ENCODE data around the gene C19orf73. TPM values are rescaled to one million over a fixed set of nuclear protein-coding genes. Genes with fewer than 3 reads are reported as not detected.

C19orf73 gene
- polyA plus RNA-seq, 3 donors: 0.60 to 0.76 (median 0.66) TPM

GRCh38 chr19:49070416-49070815, 48.5 kb downstream of the C19orf73 start:
- Histone ChIP-seq H3K9me3 (replicated peaks in 1 of 2; ENCODE audit: control insufficient read depth in 1 of 2, insufficient read depth in 1 of 2, low read length in 2 of 2) (peaks cover 0 to 7% of the 10 kb centered on the region in 2 donors), H4K20me1 (ENCODE audit: insufficient read depth, low read length) (no peaks in the 10 kb centered on the region), H3K79me2 (ENCODE audit: insufficient read depth, low read length) (no peaks in the 10 kb centered on the region), H3K4me3 (replicated peaks in 1 of 3; ENCODE audit: low read depth in 2 of 3, low read length in 3 of 3) (no peak overlapping the region), H3K9ac (ENCODE audit: insufficient read depth, low read length, poor library complexity, severe bottlenecking) (no peak overlapping the region), H3K27ac (ENCODE audit: low read depth in 1 of 2, low read length in 2 of 2) (no peak overlapping the region), H3K4me1 (ENCODE audit: control insufficient read depth in 1 of 2, insufficient read depth in 2 of 2, low read length in 2 of 2) (no peaks in the 10 kb centered on the region), H3K27me3 (ENCODE audit: control insufficient read depth in 2 of 2, insufficient read depth in 2 of 2, low read length in 2 of 2) (peaks cover 27 to 80% of the 10 kb centered on the region in 2 donors), H2AFZ (ENCODE audit: insufficient read depth, low read depth, low read length, poor library complexity, severe bottlenecking) (no peak overlapping the region), H3K36me3 (replicated peaks in 1 of 2; ENCODE audit: control insufficient read depth in 1 of 2, insufficient read depth in 2 of 2, low read length in 2 of 2) (no peaks in the 10 kb centered on the region), H3K4me2 (replicated peaks; ENCODE audit: extremely low read depth, low read length, poor library complexity, severe bottlenecking) (no peak overlapping the region)
- intact Hi-C loops (cut with micrococcal nuclease): no loop called here
- 97% methylated on average over 19 of the region's 21 CpGs for WGBS (ENCODE audit: insufficient coverage)
- Mint-ChIP-seq H3K4me1 (peaks cover 11% of the 10 kb centered on the region), H3K27ac (no peak overlapping the region), H3K36me3 (peaks cover 3 to 8% of the 10 kb centered on the region in 2 donors), H3K27me3 (ENCODE audit: low read depth in 3 of 3) (peaks cover 74 to 86% (median 78%) of the 10 kb centered on the region in 3 donors), H3K9me3 (peaks cover 0 to 33% (median 17%) of the 10 kb centered on the region in 7 donors), H3K4me3 (peak overlapping the region in 1 of 2 donors; percentile 52)
- no peak for DNase-seq
- no peak for TF ChIP-seq CTCF (IDR thresholded peaks at IDR 0.05)

GRCh38 chr19:49069026-49069425, 49.9 kb downstream of the C19orf73 start:
- H2AFZ ChIP-seq (ENCODE audit: insufficient read depth, low read depth, low read length, poor library complexity, severe bottlenecking): no peak overlapping the region
- no peaks in the 10 kb centered on the region for H3K36me3 ChIP-seq (replicated peaks in 1 of 2; ENCODE audit: control insufficient read depth in 1 of 2, insufficient read depth in 2 of 2, low read length in 2 of 2)
- Mint-ChIP-seq H3K27ac (no peak overlapping the region), H3K27me3 (ENCODE audit: low read depth in 3 of 3) (peaks cover 81 to 92% (median 84%) of the 10 kb centered on the region in 3 donors), H3K36me3 (peaks cover 3 to 8% of the 10 kb centered on the region in 2 donors), H3K4me1 (peaks cover 10% of the 10 kb centered on the region), H3K4me3 (no peak overlapping the region), H3K9me3 (peaks cover 0 to 36% (median 17%) of the 10 kb centered on the region in 7 donors)
- no peak overlapping the region for H3K4me2 ChIP-seq (replicated peaks; ENCODE audit: extremely low read depth, low read length, poor library complexity, severe bottlenecking)
- TF ChIP-seq CTCF (IDR thresholded peaks at IDR 0.05): no peak
- no peak overlapping the region for H3K4me3 ChIP-seq (replicated peaks in 1 of 3; ENCODE audit: low read depth in 2 of 3, low read length in 3 of 3)
- no peaks in the 10 kb centered on the region for H4K20me1 ChIP-seq (ENCODE audit: insufficient read depth, low read length)
- H3K4me1 ChIP-seq (ENCODE audit: control insufficient read depth in 1 of 2, insufficient read depth in 2 of 2, low read length in 2 of 2): no peaks in the 10 kb centered on the region
- peaks cover 0 to 7% of the 10 kb centered on the region in 2 donors for H3K9me3 ChIP-seq (replicated peaks in 1 of 2; ENCODE audit: control insufficient read depth in 1 of 2, insufficient read depth in 1 of 2, low read length in 2 of 2)
- H3K79me2 ChIP-seq (ENCODE audit: insufficient read depth, low read length): no peaks in the 10 kb centered on the region
- WGBS (ENCODE audit: insufficient coverage): 91% methylated on average over 9 of the region's 9 CpGs
- no peak overlapping the region for H3K9ac ChIP-seq (ENCODE audit: insufficient read depth, low read length, poor library complexity, severe bottlenecking)
- intact Hi-C loops (cut with micrococcal nuclease): no loop called here
- no peak for DNase-seq
- H3K27me3 ChIP-seq (ENCODE audit: control insufficient read depth in 2 of 2, insufficient read depth in 2 of 2, low read length in 2 of 2): peaks cover 36 to 88% of the 10 kb centered on the region in 2 donors
- no peak overlapping the region for H3K27ac ChIP-seq (ENCODE audit: low read depth in 1 of 2, low read length in 2 of 2)

Small RNA genes lying within 50 kb of the gene (small RNA-seq; reads per million reads assigned to genes)
- gene RN7SL708P (ENCODE audit: insufficient read length, low read depth): not detected

Other genes with a start within 250 kb of the C19orf73 start
- 100 to 1,000 TPM; 127 to 745 (median 169) TPM for gene PPP1R15A, start 246.7 kb downstream of the C19orf73 start, polyA plus RNA-seq
- not detected for gene TULP2, start 220.4 kb downstream of the C19orf73 start, polyA plus RNA-seq
- gene NUCB1, start 218.8 kb downstream of the C19orf73 start, polyA plus RNA-seq: 100 to 1,000 TPM in 2 of 3 donors, 10 to 100 TPM in 1; 80.9 to 178 (median 108) TPM
- gene DHDH, start 185.4 kb downstream of the C19orf73 start, polyA plus RNA-seq: under 1 TPM in 1 of 3 donors, not detected in 2; 0.38 TPM
- gene BAX, start 164.3 kb downstream of the C19orf73 start, polyA plus RNA-seq: 100 to 1,000 TPM in 1 of 3 donors, 10 to 100 TPM in 2; 69.2 to 135 (median 80.5) TPM
- gene FTL, start 153.8 kb downstream of the C19orf73 start, polyA plus RNA-seq: over 10,000 TPM in 2 of 3 donors, 1,000 to 10,000 TPM in 1; 4,468 to 26,681 (median 23,650) TPM
- 10 to 100 TPM; 13.3 to 26.0 (median 21.3) TPM for gene GYS1, start 125.8 kb downstream of the C19orf73 start, polyA plus RNA-seq
- 10 to 100 TPM; 40.1 to 44.4 (median 41.9) TPM for gene RUVBL2, start 125.3 kb downstream of the C19orf73 start, polyA plus RNA-seq
- under 1 TPM in 1 of 3 donors, not detected in 2; 0.48 TPM for gene LHB, start 102.1 kb downstream of the C19orf73 start, polyA plus RNA-seq
- gene CGB3, start 94.8 kb downstream of the C19orf73 start, polyA plus RNA-seq: not detected
- not detected for gene CGB2, start 87.3 kb downstream of the C19orf73 start, polyA plus RNA-seq
- not detected for gene CGB1, start 82.2 kb downstream of the C19orf73 start, polyA plus RNA-seq
- gene CGB5, start 75.3 kb downstream of the C19orf73 start, polyA plus RNA-seq: not detected
- gene CGB8, start 70.0 kb downstream of the C19orf73 start, polyA plus RNA-seq: not detected
- not detected for gene CGB7, start 61.4 kb downstream of the C19orf73 start, polyA plus RNA-seq
- not detected for gene NTF4, start 54.3 kb downstream of the C19orf73 start, polyA plus RNA-seq
- not detected for gene KCNA7, start 46.4 kb downstream of the C19orf73 start, polyA plus RNA-seq
- 100 to 1,000 TPM in 1 of 3 donors, 10 to 100 TPM in 2; 27.4 to 360 (median 40.4) TPM for gene SNRNP70, start 33.7 kb downstream of the C19orf73 start, polyA plus RNA-seq
- gene LIN7B, start 4.8 kb downstream of the C19orf73 start, polyA plus RNA-seq: 1 to 10 TPM; 4.1 to 9.2 (median 4.2) TPM
- gene PPFIA3, start 401 bp upstream of the C19orf73 start, polyA plus RNA-seq: under 1 TPM in 1 of 3 donors, not detected in 2; 0.43 TPM
- not detected for gene HRC, start 36.3 kb upstream of the C19orf73 start, polyA plus RNA-seq
- gene TRPM4, start 38.6 kb upstream of the C19orf73 start, polyA plus RNA-seq: 1 to 10 TPM; 6.0 to 6.9 (median 6.6) TPM
- 1 to 10 TPM in 1 of 3 donors, under 1 TPM in 2; 0.21 to 1.5 (median 0.55) TPM for gene SLC6A16, start 206.0 kb upstream of the C19orf73 start, polyA plus RNA-seq
- gene CD37, start 216.3 kb upstream of the C19orf73 start, polyA plus RNA-seq: 100 to 1,000 TPM; 147 to 380 (median 194) TPM
- not detected for gene TEAD2, start 243.3 kb upstream of the C19orf73 start, polyA plus RNA-seq
- gene DKKL1, start 244.7 kb upstream of the C19orf73 start, polyA plus RNA-seq: not detected

Data from CD14-positive monocyte (primary cell).